ENCODE data around the gene ANKS1B.
"Not testable (repeated sequence)": the region's sequence is repeated elsewhere in the genome, so short reads cannot be mapped to it uniquely, and the experiment has no call there.

The ANKS1B gene

GRCh38 chr12:99598785-99599184 lies 386.0 kb downstream of the ANKS1B start:
- POLR2A ChIA-PET: no interaction called here
- CTCF ChIA-PET: interaction anchor here (0.9 to 1.8 kb wide), 5 partner anchors 8 to 208 kb away, joined by 3 to 8 read pairs (median 4); no protein-coding TSS in a partner anchor
- DNase-seq (ENCODE audit: extremely low spot score): no peak
- TF ChIP-seq CTCF (IDR thresholded peaks at IDR 0.05; ENCODE audit: control extremely low read depth, extremely low read depth, low read depth, missing control alignments): no peak

GRCh38 chr12:99596762-99597161 lies 388.0 kb downstream of the ANKS1B start:
- CTCF ChIA-PET: no interaction called here
- no peak for DNase-seq (ENCODE audit: extremely low spot score)

GRCh38 chr12:99577125-99577524 lies 407.6 kb downstream of the ANKS1B start:
- POLR2A ChIA-PET, CTCF ChIA-PET: not testable (repeated sequence)

More at GRCh38 chr12:99596762-99597161, 388.0 kb downstream of the ANKS1B start:
- POLR2A ChIA-PET: no interaction called here
- TF ChIP-seq CTCF (IDR thresholded peaks at IDR 0.05; ENCODE audit: control extremely low read depth, extremely low read depth, low read depth, missing control alignments): no peak

GRCh38 chr12:99573980-99574379 lies 410.8 kb downstream of the ANKS1B start:
- no peak for DNase-seq (ENCODE audit: extremely low spot score)
- no peak for TF ChIP-seq CTCF (IDR thresholded peaks at IDR 0.05; ENCODE audit: control extremely low read depth, extremely low read depth, low read depth, missing control alignments)
- CTCF ChIA-PET: no interaction called here
- POLR2A ChIA-PET: no interaction called here

More at GRCh38 chr12:99577125-99577524, 407.6 kb downstream of the ANKS1B start:
- DNase-seq (ENCODE audit: extremely low spot score): not testable (repeated sequence)

- no peak for TF ChIP-seq CTCF (IDR thresholded peaks at IDR 0.05; ENCODE audit: control extremely low read depth, extremely low read depth, low read depth, missing control alignments)
- ChIA-PET POLR2A (no interaction called here), CTCF (no interaction called here)
- no peak for DNase-seq (ENCODE audit: extremely low spot score)
Measured at GRCh38 chr12:99567072-99567471, 417.7 kb downstream of the ANKS1B start.

- ChIA-PET POLR2A (no interaction called here), CTCF (no interaction called here)
- DNase-seq (ENCODE audit: extremely low spot score): no peak
- TF ChIP-seq CTCF (IDR thresholded peaks at IDR 0.05; ENCODE audit: control extremely low read depth, extremely low read depth, low read depth, missing control alignments): no peak
Measured at GRCh38 chr12:99558109-99558508, 426.6 kb downstream of the ANKS1B start.

- POLR2A ChIA-PET: no interaction called here
- DNase-seq (ENCODE audit: extremely low spot score): no peak
- TF ChIP-seq CTCF (IDR thresholded peaks at IDR 0.05; ENCODE audit: control extremely low read depth, extremely low read depth, low read depth, missing control alignments): no peak
- CTCF ChIA-PET: interaction anchor here (0.8 to 1.0 kb wide), 2 partner anchors 9 to 29 kb away, joined by 3 read pairs; no protein-coding TSS in a partner anchor
Measured at GRCh38 chr12:99553461-99553860, 431.3 kb downstream of the ANKS1B start.

Data from GM10248 (cell line).